Measurements from ENCODE around the gene CT55.
"Not testable (repeated sequence)": the region's sequence is repeated elsewhere in the genome, so short reads cannot be mapped to it uniquely, and the experiment has no call there.

CT55 gene, protein sequence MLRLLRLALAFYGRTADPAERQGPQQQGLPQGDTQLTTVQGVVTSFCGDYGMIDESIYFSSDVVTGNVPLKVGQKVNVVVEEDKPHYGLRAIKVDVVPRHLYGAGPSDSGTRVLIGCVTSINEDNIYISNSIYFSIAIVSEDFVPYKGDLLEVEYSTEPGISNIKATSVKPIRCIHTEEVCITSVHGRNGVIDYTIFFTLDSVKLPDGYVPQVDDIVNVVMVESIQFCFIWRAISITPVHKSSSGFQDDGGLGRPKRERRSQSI

DNA sequence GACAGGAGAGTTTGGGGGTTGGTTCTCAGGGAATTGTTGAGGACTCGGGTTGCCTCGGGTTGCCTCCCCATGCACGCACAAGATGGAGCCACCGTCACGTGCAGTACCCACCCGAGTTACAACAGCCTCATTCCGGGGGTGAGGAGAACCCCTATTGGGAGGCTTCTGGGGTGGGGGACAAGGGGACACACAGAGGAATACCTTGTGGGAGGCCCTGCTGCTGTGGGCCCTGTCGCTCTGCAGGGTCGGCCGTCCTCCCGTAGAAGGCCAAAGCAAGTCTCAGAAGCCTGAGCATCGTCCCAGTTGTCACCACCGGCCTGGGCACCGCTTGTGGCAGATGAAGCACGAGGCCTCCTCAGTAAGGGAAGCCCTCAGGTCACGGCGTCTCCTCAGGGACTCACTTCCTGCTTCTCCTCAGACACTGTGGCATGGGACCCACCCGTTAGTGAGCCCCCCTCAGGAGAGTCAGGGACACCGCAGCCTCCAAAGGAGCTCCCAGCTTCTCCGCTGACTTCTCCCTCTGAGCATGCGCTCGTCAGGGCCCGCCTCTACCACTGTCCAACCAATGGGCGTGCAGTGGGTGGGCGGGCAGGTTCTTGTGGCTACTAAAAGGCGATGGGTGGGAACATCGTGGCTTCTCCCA, at the start of gene CT55:
Gene CT55 (minus strand): TSS at position 522 of the 643 bp plus-strand sequence. CDS start 227 bp downstream, at position 295.
- DNase-seq: peak in 1 of 2 experiments; percentile 0

DNA sequence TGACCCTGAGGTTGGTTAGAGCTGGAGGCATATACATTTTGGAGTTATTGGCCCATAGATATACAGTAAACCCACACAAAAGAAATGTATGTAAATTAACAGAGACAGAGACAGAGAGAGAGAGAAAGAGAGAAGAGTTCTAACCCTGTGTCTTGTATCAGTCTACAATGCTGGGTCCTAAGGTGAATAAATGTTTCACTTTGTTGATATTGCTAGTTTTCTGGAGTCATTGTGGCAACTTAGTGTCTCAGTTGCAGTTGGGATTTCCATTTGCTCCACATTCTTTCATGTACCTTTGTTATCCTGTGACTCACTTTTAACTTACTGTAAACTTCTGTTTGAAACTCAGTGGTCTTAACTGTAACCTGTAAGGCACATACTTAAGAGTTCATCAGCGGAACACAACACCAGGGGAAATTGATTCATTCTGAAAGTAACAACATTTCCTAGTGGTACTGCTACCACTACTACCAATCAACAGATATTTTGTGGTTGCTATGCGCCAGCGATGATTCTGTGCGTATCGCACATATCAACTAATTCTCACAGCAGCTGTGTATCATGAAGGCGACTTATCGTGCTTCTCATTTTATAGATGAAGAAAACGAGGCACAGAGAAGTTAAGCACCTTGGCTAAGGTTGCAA, 42.1 kb upstream of the CT55 start:
- no peak for DNase-seq

DNA sequence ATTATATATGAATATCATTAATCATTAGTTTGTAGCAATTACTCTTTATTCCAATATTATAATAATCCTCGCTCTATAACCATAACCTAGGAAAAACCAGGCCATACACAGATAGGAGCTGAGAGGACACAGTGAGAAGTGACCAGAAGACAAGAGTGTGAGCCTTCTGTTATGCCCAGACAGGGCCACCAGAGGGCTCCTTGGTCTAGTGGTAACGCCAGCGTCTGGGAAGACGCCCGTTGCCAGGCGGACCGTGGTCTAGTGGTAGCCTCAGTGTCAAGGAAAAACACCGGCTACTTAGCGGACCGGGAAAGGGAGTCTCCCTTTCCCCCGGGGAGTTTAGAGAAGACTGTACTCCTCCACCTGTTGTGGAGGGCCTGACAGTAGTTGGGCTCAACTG, 35.2 kb upstream of the CT55 start:
- DNase-seq: not testable (repeated sequence)

DNA sequence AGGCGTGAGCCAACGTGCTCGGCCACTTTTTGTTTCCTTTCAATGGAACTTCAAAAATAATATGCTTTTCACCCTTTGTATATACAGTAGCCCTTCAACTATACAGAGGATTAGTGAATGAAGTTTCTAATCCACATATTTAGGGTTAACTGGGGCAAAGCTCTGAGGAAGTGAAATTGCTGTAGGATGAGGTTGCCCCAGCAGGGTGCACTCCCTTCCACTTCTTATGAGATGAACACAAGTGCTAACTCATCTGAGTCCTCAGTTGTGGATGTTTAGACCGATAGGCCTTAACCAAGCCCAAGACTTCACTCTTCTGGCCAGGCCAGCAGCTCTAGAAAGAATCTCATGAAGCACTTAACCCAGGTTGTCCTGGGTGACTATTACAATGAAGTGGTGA, 29.1 kb upstream of the CT55 start:
- DNase-seq: no peak

DNA sequence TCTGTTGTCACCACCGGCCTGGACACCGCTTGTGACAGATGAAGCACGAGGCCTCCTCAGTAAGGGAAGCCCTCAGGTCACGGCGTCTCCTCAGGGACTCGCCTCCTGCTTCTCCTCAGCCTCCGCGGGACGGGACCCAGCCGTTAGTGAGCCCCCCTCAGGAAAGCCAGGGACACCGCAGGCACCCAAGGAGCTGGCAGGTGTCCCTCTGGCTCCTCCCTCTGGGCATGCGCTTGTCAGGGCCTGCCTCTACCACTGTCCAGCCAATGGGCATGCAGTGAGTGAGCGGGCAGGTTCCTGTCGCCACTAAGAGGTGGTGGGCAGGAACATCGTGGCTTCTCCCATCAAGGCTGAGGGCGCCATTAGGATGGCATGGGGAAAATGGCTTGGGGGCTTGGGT, 23.5 kb upstream of the CT55 start:
- DNase-seq: peak in 1 of 2 experiments; percentile 5

DNA sequence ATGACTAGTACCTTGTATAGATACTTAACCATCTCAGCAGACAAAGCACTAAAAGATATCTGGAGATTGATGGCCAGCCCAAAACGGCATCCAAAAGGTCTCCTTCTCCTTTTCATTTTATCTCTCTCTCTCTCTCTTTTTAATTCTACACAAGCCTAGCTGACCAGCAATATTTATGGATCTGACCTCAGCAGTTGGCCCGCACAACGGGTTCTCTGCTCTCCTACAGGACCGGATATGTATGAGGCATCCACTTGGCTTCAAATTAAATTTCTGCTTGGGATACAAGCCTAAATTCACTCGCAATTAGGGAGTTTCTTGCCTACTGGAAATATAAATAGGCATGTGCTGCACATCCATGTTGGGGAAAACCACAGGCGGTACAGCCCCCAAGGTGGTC, 22.5 kb upstream of the CT55 start:
- no peak for DNase-seq

DNA sequence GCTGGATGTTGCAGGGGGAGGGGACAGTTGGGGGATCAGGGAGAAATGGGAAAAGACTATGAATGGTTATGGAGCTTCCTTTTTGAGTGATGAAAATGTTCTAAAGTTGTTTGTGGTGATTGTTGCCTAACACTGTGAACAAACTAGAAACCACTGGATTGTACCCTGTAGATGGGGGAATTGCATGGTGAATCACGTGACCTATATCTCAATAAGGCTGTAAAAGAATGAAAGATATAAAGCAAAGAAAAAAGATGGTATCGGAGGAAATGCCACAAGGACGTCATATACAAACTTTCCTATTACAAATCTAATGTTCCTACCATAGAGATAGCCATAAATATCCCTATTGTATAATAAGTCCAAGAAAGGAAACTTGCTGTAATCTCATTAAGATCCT, 20.6 kb upstream of the CT55 start:
- DNase-seq: no peak

DNA sequence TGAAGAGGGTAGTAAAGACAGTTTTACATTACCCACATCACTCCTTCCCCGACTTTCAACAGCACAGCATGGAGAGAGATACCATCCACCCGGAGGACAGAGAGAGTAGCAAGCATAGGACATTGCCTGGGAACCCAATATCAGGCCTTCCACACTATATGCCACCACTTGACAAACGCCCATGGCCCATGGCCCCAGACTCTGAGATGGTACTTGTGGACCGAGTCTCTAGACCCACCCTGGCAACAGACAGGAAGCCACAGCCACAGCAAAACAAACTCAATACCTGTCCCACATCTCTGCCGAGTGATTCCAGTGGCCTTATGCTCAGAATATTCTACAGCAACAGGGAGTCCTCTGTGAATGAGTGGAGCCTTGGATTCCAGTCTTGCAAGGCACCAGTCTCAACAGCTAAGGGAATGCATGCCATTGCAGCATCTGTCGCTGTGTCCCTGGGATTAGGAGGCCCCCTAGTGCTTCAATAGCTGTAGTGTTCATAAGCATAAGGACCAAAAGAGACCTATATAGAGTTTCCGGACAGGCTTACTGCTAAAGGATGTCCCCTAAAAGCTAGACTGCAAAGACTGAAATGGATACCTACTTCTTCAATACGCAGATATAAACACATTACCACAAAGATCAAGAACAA, 14.7 kb upstream of the CT55 start:
- peak; percentile 10 to 72 for DNase-seq

DNA sequence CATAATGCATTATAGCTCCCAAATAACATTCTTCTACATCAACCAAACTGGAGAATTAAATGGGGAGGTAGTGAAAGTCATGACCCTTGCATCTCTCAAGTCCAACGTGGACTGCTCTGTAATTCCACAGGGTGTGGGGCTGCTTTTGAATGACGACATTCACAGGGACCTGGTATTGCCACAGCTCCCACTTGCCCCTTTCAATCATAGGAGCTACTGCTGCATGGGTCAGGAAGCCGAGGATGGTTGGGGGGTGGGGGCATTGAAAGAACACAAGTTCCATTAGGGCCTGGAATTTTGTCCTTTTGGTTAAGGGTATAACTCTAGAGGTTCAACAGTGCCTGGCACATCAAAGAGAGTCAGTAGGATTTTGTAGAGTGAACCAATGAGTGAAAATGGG, 7.4 kb upstream of the CT55 start:
- DNase-seq: no peak

DNA sequence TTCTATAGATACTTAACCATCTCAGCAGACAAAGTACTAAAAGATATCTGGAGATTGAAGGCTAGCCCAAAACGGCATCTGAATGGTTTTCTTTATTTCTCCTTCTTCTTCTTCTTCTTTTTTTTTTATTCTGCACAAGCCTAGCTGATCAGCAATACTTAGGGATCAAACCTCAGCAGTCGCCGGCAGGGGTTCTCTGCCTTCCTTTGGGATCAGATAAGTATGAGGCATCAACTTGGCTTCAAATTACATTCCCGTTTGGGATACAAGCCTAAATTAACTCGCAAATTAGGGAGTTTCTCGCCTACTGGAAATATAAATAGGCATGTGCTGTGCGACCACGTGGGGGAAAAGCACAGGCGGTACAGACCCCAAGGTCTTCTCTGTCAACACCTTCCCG, 730 bp downstream of the CT55 start:
- no peak for DNase-seq

DNA sequence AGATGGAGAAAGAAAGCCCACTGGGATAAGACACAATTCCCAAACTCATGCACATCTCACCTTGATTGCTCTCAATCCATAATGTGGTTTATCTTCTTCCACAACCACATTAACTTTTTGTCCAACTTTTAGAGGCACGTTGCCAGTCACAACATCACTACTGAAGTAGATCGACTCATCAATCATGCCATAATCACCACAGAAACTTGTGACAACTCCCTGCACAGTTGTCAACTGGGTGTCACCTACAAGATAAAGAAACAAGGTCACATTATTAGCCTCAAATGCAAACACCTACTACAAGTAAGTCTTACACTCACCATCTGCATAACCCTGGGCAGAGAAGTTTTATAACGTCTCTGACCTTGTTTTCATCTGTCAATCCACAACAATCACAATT, 1.7 kb downstream of the CT55 start:
- DNase-seq: not testable (repeated sequence)

DNA sequence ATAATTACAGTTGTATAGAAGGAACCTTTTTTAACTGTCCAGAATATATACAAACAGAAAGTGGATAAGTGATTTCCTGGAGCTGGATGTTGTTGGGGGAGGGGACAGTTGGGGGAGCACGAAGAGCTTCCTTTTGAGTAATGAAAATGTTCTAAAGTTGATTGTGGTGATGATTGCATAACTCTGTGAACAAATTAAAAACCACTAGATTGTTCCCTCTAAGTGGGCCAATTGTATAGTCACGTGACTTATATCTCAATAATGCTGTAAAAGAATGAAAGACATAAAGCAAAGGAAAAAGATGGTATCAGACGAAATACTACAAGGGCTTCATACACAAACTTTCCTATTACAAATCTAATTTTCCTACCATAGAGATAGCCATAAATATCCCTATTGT, 2.7 kb downstream of the CT55 start:
- no peak for DNase-seq

DNA sequence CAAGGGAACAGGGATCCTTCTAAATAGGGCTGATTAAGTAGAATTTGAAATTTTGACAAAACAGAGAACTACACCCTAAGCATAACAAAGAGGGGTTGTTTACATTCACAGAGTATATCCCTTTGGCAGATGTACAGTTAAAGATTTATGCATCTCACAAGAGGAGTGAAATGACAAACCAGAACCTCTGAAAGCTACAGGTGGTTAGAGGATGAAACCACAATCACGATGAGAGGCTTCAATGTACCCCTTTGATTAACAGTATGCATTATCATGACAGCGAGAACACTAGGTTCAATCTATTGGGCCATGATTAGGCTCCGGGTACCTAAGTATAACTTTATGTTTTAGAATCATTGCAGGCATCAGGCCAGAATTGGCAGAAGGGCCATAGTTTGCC, 16.5 kb downstream of the CT55 start:
- not testable (repeated sequence) for DNase-seq

DNA sequence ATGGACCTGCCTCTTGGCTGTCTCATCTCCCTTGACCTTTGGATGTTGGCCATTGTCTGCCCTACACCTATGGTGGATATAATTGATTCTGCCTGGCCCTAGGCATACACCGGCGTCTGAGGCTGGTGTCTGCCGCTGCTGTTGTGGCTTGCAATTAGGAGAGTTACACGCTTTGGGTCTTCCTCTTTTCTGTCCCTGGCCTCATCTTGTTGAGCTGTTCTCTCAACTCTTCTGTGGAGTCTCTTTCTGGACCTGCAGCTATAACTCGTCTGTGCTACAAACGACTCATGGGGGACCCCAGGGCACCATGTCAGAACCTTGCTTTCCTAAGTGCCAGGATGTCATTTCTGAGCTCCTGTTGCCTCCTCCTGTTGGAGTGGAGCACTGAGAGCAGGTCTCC, 45.1 kb downstream of the CT55 start:
- DNase-seq: not testable (repeated sequence)

DNA sequence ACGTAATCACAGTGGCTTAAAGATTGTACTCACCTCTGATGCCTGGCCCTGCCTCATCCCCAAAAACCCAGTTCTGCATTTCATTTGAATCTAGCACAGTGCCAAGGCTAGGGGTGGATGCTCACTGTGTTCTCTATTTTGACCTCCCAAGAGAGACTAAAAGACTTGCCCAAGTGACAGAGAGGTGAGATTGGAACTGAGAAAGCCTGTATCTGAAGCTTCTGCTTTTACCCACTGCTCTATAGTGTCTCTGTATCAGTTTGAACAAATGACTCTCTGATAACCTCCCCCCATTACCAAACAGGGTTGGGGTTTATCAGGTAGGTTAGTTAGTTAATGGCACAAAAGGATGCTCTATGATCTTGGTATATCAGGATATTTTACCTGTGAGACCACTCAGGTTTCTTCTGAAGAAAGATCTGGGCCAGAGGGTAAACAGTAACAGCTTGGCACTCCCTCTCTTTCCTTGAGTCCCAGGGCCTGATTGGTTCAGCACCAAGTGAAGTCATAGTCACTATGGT, 51.1 kb downstream of the CT55 start, which contains the start of gene ETDB:
Gene ETDB (minus strand): TSS at position 471 of the 521 bp plus-strand sequence. CDS start 1,265 bp downstream, outside the sequence.
- not testable (repeated sequence) for DNase-seq

DNA sequence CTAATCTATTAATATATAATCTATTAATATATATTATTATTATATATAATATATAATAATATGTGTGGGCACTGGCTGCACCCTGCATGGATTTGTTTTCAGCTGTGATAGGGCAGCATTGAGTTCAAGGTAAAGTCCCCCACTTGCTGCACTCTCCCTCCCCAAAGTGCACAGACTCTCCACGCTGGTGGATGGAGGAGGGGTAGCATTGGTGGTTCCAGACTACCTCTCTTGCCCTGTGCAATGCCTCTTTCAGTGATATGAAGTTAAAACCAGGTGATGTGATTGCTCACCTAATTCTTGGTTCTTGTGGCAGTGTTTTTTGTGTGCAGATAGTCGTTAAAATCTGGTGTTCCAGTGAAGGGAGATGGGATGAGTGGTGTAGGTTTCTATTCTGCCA, 55.1 kb downstream of the CT55 start:
- DNase-seq: not testable (repeated sequence)

DNA sequence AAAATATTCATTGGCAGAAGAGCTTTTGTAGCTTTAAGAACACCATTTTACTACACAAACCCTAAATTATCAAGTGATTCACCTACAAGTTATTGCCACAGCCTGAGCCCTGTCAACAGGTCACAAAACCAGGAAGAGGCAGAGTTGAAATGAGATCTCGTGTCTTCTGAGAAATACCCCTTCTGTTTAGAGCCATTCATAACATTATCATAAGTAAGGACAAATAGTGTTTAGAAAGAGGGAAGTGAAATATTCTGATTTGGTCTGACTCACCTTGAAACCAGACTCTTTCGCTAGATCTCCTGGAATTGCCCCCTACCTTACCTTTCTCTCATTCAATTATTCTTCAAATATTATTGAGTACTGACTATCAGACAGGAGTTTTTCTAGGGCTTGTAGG, 56.8 kb downstream of the CT55 start:
- DNase-seq: no peak

DNA sequence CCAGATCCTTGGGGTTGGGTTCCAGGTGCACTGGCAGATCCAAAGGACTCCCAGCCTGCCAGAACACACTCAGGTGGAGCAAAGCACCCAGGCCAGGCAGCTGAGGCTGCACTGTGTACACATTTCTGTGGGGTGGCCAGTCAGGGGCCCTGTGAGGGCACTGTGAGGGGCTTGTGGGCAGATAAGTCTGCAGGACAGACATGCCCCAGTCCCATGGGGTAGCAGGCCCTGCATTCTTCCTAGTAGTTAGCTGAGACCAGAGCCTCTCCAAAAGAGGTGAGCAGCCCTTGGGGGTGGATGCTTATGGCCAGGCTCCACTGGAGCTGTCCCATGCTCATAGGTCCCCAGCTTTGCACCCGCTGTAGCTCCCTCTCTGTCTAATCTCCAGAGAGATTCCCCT, 58.5 kb downstream of the CT55 start:
- DNase-seq: no peak

DNA sequence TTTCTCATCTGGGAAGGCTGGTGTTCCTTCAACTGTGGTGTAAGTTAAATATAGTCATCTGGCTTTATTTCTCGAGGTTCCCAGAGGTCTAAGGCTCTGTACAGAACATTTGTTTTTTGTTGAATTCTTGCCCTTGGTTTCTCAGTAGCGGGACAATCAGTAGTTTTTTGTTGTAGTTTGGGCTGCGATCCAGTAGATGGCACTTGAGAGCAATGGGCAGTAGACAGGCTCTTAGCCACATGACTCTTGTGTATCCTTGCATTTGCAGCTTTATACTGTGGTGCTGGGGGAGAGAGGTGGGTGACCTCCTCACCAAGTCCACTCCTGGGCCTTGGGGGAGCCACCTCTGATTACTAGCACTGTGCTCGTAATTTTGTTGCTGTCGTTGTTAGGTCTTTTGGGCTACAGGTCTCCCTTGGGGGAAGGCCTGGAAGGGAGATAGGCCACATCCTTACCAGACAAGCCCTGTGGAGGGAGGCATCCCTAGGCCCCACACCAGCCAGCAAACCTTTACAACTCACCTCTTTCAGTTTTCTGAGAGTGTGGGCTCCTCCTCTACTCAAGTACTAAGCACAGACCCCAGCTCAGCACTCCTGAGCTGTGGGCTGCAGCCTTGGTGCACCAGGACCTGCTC, 59.0 kb downstream of the CT55 start:
- DNase-seq: peak in 1 of 2 experiments; percentile 31

DNA sequence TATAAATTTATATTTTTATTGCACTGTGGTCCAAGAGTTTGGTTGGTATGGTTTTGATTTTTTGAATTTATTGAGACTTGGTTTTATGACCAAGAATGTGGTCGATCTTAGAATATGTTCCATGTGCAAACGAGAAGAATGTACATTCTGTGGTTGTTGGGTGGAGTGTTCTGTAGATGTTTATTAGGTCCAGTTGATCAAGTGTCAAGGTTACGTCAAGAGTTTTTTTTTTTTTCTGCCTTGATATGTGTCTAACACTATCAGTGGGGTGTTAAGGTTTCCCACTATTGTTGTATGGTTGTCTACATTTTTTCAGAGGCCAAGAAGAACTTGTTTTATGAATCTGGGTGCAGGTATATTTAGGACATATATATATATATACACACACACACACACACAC, 61.6 kb downstream of the CT55 start:
- DNase-seq: no peak

All from NCI-H526 (cell line).